HG03039 (cell line): Measurements from ENCODE around the gene MROH8.
"Not testable (repeated sequence)": the region's sequence is repeated elsewhere in the genome, so short reads cannot be mapped to it uniquely, and the experiment has no call there.

ENCODE experiments used
- ATAC-seq: cut with Tn5 transposase; IDR thresholded peaks from one replicate; pipeline ENCODE4 v1.9.1; 2021; ENCODE audit warnings: mild to moderate bottlenecking, moderate library complexity; ENCODE audit not compliant: unreplicated experiment

Gene MROH8

GRCh38 chr20:37158248-37158647 lies 21.1 kb downstream of the MROH8 start:
- no peak for ATAC-seq

GRCh38 chr20:37155987-37156386 lies 23.4 kb downstream of the MROH8 start:
- no peak for ATAC-seq

DNA sequence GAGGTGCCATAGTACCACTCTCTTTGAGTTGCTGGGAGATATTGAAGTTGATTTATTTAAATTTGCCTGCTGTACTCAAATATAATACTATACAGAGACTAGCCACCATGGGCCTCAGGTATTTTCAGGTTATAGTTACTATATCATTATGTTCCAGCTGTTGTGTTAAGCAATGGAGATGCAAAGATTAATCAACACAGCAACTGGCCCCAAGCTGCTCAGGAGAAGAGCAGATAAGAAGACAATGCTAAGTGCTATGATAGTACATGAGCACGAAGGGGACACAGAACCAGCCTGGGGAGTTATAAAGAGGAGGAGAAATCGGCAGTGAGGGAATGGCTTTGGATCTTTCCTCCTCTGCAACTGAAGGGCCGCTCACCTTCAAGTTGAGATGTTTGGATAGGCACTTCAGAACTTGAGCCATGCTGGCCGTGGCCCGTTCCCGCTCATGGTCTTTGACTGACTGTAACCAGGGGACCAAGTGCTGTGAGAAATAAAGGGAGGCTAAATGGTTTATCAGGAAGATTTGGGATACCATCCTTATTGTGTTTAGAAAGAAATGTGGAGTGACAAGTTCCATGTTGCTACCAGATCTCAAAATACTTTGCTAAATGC lies 24.6 kb downstream of the MROH8 start:
- ATAC-seq: no peak

GRCh38 chr20:37152284-37152683 lies 27.1 kb downstream of the MROH8 start:
- ATAC-seq: no peak

DNA sequence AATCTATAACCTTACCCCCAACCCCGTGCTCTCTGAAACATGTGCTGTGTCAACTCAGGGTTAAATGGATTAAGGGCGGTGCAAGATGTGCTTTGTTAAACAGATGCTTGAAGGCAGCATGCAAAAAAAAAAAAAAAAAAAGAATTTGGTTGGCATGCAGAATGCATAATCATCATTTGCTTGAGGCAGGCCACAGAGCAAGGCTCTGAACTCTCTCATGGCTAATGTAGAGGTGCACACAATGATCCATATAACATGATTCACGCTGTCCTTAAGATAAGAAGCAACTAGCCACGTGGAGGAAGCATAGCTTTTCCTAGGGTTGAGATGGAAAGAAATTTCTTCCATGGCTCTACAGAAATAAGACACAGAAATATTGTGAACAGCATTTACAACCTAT lies 27.8 kb downstream of the MROH8 start:
- no peak for ATAC-seq

- ATAC-seq: not testable (repeated sequence)
These were observed 28.5 kb downstream of the MROH8 start for GRCh38 chr20:37150864-37151263.

DNA sequence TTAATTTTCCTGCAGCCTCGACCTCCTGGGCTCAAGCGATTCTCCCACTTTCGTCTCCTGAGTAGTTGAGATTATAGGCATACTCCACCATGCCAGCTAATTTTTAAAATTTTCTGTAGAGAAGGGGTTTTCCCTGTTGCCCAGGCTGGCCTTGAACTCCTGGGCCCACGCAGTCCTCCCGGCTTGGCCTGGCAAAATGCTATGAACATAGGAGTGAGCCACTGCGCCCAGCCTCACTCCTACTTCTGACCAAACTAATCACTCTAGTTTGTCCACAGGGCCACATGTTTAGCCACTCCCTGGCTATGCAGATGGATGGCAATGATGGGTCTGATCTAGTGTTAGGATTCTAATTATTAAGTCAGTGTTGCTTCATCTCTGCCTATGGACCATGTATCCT lies 32.1 kb downstream of the MROH8 start:
- no peak for ATAC-seq

GRCh38 chr20:37144856-37145404 lies 34.4 kb downstream of the MROH8 start:
- ATAC-seq: no peak

DNA sequence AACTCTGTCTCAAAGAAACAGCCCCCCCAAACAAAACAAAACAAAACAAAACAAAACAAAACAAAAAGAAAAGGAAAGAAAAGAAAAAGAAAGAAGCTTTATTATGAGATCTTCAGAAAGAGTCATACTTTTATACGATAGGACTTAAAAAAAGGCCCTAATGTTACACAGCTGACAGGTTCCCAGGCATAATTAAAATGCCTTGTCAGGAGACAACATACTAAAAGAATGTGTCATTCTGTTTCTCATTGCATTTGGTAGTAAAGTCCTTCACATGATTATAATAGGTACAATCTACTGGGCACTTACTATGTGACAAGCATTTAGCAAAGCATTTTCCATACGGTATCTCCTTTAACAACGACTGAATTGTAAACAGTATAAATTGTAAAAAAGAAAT lies 36.6 kb downstream of the MROH8 start:
- ATAC-seq: no peak

DNA sequence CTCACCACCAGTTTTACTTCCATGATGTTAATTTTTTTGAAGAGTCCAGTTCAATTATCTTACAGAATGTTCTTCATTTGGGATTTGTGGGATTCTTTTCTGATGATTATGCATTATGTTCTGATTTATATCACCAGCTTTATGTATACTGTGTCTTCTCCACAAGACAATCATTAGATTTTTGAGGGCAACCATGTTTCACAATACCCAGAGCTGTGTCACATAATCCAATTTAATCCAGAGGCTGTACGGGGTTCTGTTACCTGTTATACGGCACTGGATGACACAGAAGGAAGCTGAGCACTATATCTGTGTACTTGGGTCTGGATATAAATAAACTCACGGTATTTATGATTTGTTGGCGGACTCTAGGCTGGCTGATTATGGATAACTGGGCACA lies 41.8 kb downstream of the MROH8 start:
- ATAC-seq: no peak

DNA sequence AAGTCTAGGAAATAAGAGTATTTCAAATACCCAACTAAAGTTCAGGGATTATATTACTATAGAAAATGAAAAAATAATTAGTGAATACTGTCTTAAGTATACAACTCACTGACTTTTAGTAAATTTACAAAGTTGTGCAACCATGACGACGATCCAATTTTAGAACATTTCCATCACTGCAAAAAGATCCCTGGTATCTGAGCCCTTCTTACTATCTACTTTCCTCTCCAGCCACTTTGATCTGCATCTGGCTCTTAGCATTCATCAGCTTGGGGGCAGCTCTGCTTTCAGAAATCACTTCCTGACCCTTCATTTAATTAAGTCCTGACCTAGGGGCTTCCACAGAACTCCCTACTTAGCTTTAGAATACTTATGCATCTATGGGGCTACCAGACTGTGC lies 45.4 kb downstream of the MROH8 start:
- no peak for ATAC-seq

- no peak for ATAC-seq
These were observed 47.9 kb downstream of the MROH8 start for GRCh38 chr20:37131486-37131885.

GRCh38 chr20:37128803-37129202 lies 50.5 kb downstream of the MROH8 start:
- ATAC-seq: no peak

DNA sequence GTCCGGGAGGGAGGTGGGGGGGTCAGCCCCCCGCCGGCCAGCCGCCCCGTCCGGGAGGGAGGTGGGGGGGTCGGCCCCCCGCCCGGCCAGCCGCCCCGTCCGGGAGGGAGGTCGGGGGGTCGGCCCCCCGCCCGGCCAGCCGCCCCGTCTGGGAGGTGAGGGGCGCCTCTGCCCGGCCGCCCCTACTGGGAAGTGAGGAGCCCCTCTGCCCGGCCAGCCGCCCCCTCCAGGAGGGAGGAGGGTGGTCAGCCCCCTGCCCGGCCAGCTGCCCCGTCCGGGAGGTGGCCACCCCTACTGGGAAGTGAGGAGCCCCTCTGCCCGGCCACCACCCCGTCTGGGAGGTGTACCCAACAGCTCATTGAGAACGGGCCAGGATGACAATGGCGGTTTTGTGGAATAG lies 53.1 kb downstream of the MROH8 start:
- not testable (repeated sequence) for ATAC-seq

- no peak for ATAC-seq
These were observed 55.9 kb downstream of the MROH8 start for GRCh38 chr20:37123441-37123840.

DNA sequence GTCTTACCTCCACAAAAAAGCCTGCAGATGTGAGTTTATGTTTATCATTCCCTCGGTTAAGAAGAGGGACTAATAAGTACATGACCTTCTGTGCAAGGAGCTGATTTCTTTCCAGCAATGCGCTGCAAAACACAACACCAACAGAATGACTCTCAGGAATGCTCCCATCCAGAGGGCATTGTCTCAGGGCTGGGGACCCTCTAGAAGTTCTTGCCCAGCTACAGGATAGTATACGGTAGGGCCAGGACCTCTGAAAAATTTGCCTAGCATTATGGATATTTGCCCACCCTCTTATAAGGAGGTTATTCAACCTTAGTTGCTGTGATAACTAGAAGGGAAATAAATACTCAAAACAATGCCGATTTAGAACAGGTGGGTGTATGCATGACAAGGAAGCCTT lies 58.9 kb downstream of the MROH8 start:
- ATAC-seq: no peak

- ATAC-seq: no peak
These were observed 59.9 kb downstream of the MROH8 start for GRCh38 chr20:37119356-37120036.

GRCh38 chr20:37114012-37114411 lies 65.3 kb downstream of the MROH8 start:
- ATAC-seq: no peak

- ATAC-seq: no peak
These were observed 67.4 kb downstream of the MROH8 start for GRCh38 chr20:37111926-37112455.

GRCh38 chr20:37108676-37109075 lies 70.7 kb downstream of the MROH8 start:
- no peak for ATAC-seq

- no peak for ATAC-seq
These were observed 76.8 kb downstream of the MROH8 start for GRCh38 chr20:37102571-37102970.

GRCh38 chr20:37096415-37097041 lies 82.8 kb downstream of the MROH8 start:
- no peak for ATAC-seq
